ENCODE measurements around the gene NKX1-1.
A peak's percentile ranks its signal among the peaks of the same experiment; 100 is the strongest.

Gene NKX1-1

GRCh38 chr4:1356181-1356998, 49.9 kb downstream of the NKX1-1 start:
- peak; percentile 23 for DNase-seq

GRCh38 chr4:1355378-1355777, 50.9 kb downstream of the NKX1-1 start:
- no peak for DNase-seq

GRCh38 chr4:1354983-1355275, 51.3 kb downstream of the NKX1-1 start:
- no peak for DNase-seq

- no peak for DNase-seq
Measured at GRCh38 chr4:1354136-1354982, 51.9 kb downstream of the NKX1-1 start.

- DNase-seq: no peak
Measured at GRCh38 chr4:1353186-1354055, 52.8 kb downstream of the NKX1-1 start.

Data from effector CD8-positive, alpha-beta T cell (primary cell).